HL-60 (cell line): ENCODE data around the gene NMT2.

ENCODE experiments used
- CTCF ChIP-seq: IDR thresholded peaks from one replicate; pipeline ENCODE4 v1.5.1; 2011; ENCODE audit warnings: low read length, control low read depth, inconsistent platforms; ENCODE audit not compliant: insufficient read depth
- REST ChIP-seq: IDR thresholded peaks from 2 replicates; pipeline ENCODE4 v1.6.1; 2012; ENCODE audit warnings: low read depth; ENCODE audit not compliant: insufficient replicate concordance

- TF ChIP-seq REST (no peak), CTCF (no peak)
These were observed 49.9 kb downstream of the NMT2 start for GRCh38 chr10:15118615-15119014.
